NCI-H510A (cell line): ENCODE results near the gene ENKUR.
A peak's percentile ranks its signal among the peaks of the same experiment; 100 is the strongest.
"Not testable (repeated sequence)": the region's sequence is repeated elsewhere in the genome, so short reads cannot be mapped to it uniquely, and the experiment has no call there.

Experiments used
- DNase-seq: peaks from one replicate; lab custom pipeline; 2025; lab: John Stamatoyannopoulos, UW

The ENKUR gene

GRCh38 chr10:24973163-24973562 is 42.8 kb downstream of the ENKUR start:
- DNase-seq, result no peak

- DNase-seq, result no peak
Observed at GRCh38 chr10:24971374-24971773, 44.6 kb downstream of the ENKUR start.

- DNase-seq, result no peak
Observed at GRCh38 chr10:24969841-24970281, 46.1 kb downstream of the ENKUR start.

- DNase-seq, result not testable (repeated sequence)
Observed at GRCh38 chr10:24968951-24969350, 47.0 kb downstream of the ENKUR start.

- DNase-seq, result no peak
Observed at GRCh38 chr10:24968349-24968748, 47.6 kb downstream of the ENKUR start.

GRCh38 chr10:24966962-24967481 is 48.9 kb downstream of the ENKUR start:
- DNase-seq, result no peak

GRCh38 chr10:24965051-24965450 is 50.9 kb downstream of the ENKUR start:
- no peak for DNase-seq

- no peak for DNase-seq
Observed at GRCh38 chr10:24963521-24964041, 52.4 kb downstream of the ENKUR start.

- DNase-seq, result no peak
Observed at GRCh38 chr10:24962995-24963394, 53.0 kb downstream of the ENKUR start.

- no peak for DNase-seq
Observed at GRCh38 chr10:24961582-24961981, 54.4 kb downstream of the ENKUR start.

GRCh38 chr10:24959382-24959730 is 56.6 kb downstream of the ENKUR start:
- DNase-seq, result no peak

- no peak for DNase-seq
Observed at GRCh38 chr10:24958721-24959381, 57.1 kb downstream of the ENKUR start.

GRCh38 chr10:24958091-24958720 is 57.8 kb downstream of the ENKUR start:
- no peak for DNase-seq

GRCh38 chr10:24957624-24958051 is 58.3 kb downstream of the ENKUR start:
- DNase-seq, result not testable (repeated sequence)

- no peak for DNase-seq
Observed at GRCh38 chr10:24953675-24954074, 62.3 kb downstream of the ENKUR start.

- DNase-seq, result peak; percentile 22
Observed at GRCh38 chr10:24952707-24953645, 63.0 kb downstream of the ENKUR start.

GRCh38 chr10:24952143-24952706 is 63.7 kb downstream of the ENKUR start, which contains the start of gene PRTFDC1:
PRTFDC1 (minus strand) TSS chr10:24952606; CDS start chr10:24952575, 31 bp downstream.
- peak; percentile 1 for DNase-seq

- DNase-seq, result peak; percentile 21
Observed at GRCh38 chr10:24951201-24952142, 64.5 kb downstream of the ENKUR start.

GRCh38 chr10:24950439-24950838 is 65.5 kb downstream of the ENKUR start:
- no peak for DNase-seq

GRCh38 chr10:24949616-24950015 is 66.3 kb downstream of the ENKUR start:
- DNase-seq, result no peak
